A673 (cell line): Measurements from ENCODE around the gene SSX4B. TPM values are rescaled to one million over a fixed set of nuclear protein-coding genes. Genes with fewer than 3 reads are reported as not detected.
A peak's percentile ranks its signal among the peaks of the same experiment; 100 is the strongest.

Source experiments
- BruUV-seq: library from RNA; stranded (reverse); fragments of 400-500 nt; replicated peaks from 2 replicates; lab custom pipeline; 2021; lab: Mats Ljungman, UMichigan
- CTCF ChIA-PET: fragments of 300-600 bp; sonication (Branson Sonifier 250); formaldehyde crosslinking; loops from one replicate; lab custom pipeline; 2022; ENCODE audit warnings: antibody characterized with exemption; lab: Charles Lee
- POLR2A ChIA-PET: fragments of 300-600 bp; sonication (Branson Sonifier 250); formaldehyde crosslinking; loops from one replicate; lab custom pipeline; 2022; ENCODE audit warnings: antibody characterized with exemption; ENCODE audit not compliant: low non-redundant PET; lab: Charles Lee
- DNase-seq: peaks from one replicate; pipeline ENCODE4 v3.0.0-alpha.2; 2015; ENCODE audit warnings: low spot score
- H3K27ac ChIP-seq: fragments of 200-600 bp; sonication (generic); 2 replicates; pipeline ENCODE4 v1.5.1; 2016; ENCODE audit warnings: mixed run types, low read depth, mild to moderate bottlenecking, mixed read lengths, antibody characterized with exemption, low read length; ENCODE audit not compliant: poor library complexity, severe bottlenecking
- H3K27me3 ChIP-seq: fragments of 200-600 bp; sonication (generic); replicated peaks from 2 replicates; pipeline ENCODE4 v1.6.1; 2017; ENCODE audit warnings: mixed run types, low read depth, mild to moderate bottlenecking, mixed read lengths, antibody characterized with exemption, low read length; ENCODE audit not compliant: insufficient read depth, poor library complexity
- H3K36me3 ChIP-seq: fragments of 200-600 bp; sonication (generic); 2 replicates; pipeline ENCODE4 v1.6.1; 2016; ENCODE audit warnings: mixed run types, mild to moderate bottlenecking, mixed read lengths, antibody characterized with exemption, low read length; ENCODE audit not compliant: insufficient read depth, poor library complexity, severe bottlenecking
- H3K4me1 ChIP-seq: fragments of 200-600 bp; sonication (generic); 2 replicates; pipeline ENCODE4 v1.6.1; 2017; ENCODE audit warnings: mixed run types, mild to moderate bottlenecking, mixed read lengths, antibody characterized with exemption, low read length; ENCODE audit not compliant: insufficient read depth, poor library complexity, severe bottlenecking
- H3K4me3 ChIP-seq: fragments of 200-600 bp; sonication (generic); 2 replicates; pipeline ENCODE4 v1.5.1; 2016; ENCODE audit warnings: low read depth, mixed run types, mild to moderate bottlenecking, mixed read lengths, low read length; ENCODE audit not compliant: poor library complexity, severe bottlenecking
- H3K9me3 ChIP-seq: fragments of 200-600 bp; sonication (generic); 2 replicates; pipeline ENCODE4 v1.6.1; 2016; ENCODE audit warnings: mixed run types, low read depth, mild to moderate bottlenecking, mixed read lengths, antibody characterized with exemption, low read length; ENCODE audit not compliant: poor library complexity, severe bottlenecking
- EZH2 ChIP-seq: fragments of 200-600 bp; sonication (generic); IDR thresholded peaks from 2 replicates; pipeline ENCODE4 v1.6.1; 2017; ENCODE audit warnings: borderline replicate concordance, low read depth, mild to moderate bottlenecking, mixed read lengths, antibody characterized with exemption, low read length; ENCODE audit not compliant: poor library complexity, severe bottlenecking
- intact Hi-C: fragments of 100-400 bp; cut with micrococcal nuclease; formaldehyde crosslinking; loops from one replicate; pipeline ENCODE4 v1.10.0; 2022; ENCODE audit not compliant: unreplicated experiment
- total RNA-seq: library from RNA; stranded (reverse); gene quantifications from 2 replicates; pipeline ENCODE4 v1.2.3, GENCODE V29; 2021
- TF ChIP-seq, protein P1 (sequence below): fragments of 300-800, 200-600 bp; sonication (generic); conservative IDR thresholded peaks from 2 replicates; pipeline ENCODE4 v1.5.1; 2017; ENCODE audit warnings: low read depth, mild to moderate bottlenecking, antibody characterized with exemption, low read length, moderate library complexity, mixed read lengths

Gene SSX4B
- total RNA-seq, 1 experiment from 2014 or later, result not detected

DNA sequence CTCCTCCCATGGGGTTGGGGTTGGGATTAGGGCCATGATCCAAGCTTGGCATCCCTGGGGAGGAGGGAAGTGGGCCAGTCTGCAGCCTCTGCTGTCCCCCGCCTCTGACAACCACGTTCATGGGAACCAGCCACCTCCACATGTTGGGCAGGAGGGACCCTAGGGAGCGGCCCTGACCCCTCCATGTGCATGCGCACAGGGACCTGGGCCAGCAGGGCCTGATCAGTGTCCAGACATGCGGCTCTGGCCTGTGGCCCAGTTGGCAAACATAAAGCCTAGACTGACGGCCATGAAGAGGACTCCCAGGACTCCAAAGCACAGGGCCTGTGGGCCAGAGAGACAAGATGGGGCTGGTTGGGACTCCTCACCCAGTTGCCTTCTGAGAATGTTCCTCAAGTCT is 47.0 kb upstream of the SSX4B start:
- no peak overlapping the region for H3K27ac ChIP-seq
- H3K9me3 ChIP-seq, result no peaks in the 10 kb centered on the region
- H3K36me3 ChIP-seq, result peaks cover 8% of the 10 kb centered on the region
- POLR2A ChIA-PET, result no interaction called here
- TF ChIP-seq, protein P1, sequence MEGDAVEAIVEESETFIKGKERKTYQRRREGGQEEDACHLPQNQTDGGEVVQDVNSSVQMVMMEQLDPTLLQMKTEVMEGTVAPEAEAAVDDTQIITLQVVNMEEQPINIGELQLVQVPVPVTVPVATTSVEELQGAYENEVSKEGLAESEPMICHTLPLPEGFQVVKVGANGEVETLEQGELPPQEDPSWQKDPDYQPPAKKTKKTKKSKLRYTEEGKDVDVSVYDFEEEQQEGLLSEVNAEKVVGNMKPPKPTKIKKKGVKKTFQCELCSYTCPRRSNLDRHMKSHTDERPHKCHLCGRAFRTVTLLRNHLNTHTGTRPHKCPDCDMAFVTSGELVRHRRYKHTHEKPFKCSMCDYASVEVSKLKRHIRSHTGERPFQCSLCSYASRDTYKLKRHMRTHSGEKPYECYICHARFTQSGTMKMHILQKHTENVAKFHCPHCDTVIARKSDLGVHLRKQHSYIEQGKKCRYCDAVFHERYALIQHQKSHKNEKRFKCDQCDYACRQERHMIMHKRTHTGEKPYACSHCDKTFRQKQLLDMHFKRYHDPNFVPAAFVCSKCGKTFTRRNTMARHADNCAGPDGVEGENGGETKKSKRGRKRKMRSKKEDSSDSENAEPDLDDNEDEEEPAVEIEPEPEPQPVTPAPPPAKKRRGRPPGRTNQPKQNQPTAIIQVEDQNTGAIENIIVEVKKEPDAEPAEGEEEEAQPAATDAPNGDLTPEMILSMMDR, result no peak
- no peak for TF ChIP-seq EZH2
- CTCF ChIA-PET, result no interaction called here
- intact Hi-C loops, result no loop called here
- no peaks in the 10 kb centered on the region for H3K27me3 ChIP-seq
- TSS peak; percentile 52 for BruUV-seq
- no peak overlapping the region for H3K4me3 ChIP-seq
- no peak for DNase-seq
- H3K4me1 ChIP-seq, result no peaks in the 10 kb centered on the region

DNA sequence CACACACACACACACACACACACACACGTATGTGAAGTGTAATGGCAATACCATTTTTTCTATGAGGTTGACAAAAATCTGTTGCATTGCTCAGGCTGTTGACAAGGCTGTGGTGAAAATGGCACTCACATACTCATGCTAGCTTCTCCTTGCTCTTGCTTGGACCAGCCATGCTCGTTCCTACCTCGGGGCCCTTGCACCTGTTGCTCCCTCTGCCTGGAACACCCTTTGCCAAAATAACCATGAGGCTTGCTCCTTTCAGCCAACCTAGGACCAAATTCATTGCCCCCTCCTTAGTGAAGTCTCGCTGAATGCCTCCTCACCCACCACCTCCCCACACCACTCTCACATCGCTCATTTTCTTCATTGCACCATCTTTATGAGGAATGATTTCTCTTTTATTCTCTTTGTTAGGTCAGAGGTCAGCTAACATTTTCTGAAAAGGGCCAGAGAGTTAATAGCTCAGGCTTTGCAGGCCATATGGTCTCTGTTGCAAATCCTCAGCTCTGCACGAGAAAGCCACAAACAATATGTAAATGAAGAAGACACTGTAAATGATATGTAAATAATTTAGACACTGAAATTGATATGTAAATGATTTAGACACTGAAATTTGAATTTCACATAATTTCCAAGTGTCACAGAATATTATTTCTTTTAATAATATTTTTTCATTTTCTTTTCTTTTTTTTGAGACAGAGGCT is 45.0 kb upstream of the SSX4B start:
- H3K27ac ChIP-seq, result no peak overlapping the region
- CTCF ChIA-PET, result no interaction called here
- no peak for TF ChIP-seq EZH2
- TF ChIP-seq, protein P1, result no peak
- H3K4me3 ChIP-seq, result no peak overlapping the region
- BruUV-seq, result no TSS peak
- intact Hi-C loops, result no loop called here
- no peaks in the 10 kb centered on the region for H3K27me3 ChIP-seq
- H3K36me3 ChIP-seq, result peaks cover 3% of the 10 kb centered on the region
- H3K4me1 ChIP-seq, result no peaks in the 10 kb centered on the region
- no peak for DNase-seq
- H3K9me3 ChIP-seq, result no peaks in the 10 kb centered on the region
- POLR2A ChIA-PET, result interaction anchor here (0.7 kb wide), 1 partner anchor 137 kb away, joined by 7 read pairs; no protein-coding TSS in a partner anchor

DNA sequence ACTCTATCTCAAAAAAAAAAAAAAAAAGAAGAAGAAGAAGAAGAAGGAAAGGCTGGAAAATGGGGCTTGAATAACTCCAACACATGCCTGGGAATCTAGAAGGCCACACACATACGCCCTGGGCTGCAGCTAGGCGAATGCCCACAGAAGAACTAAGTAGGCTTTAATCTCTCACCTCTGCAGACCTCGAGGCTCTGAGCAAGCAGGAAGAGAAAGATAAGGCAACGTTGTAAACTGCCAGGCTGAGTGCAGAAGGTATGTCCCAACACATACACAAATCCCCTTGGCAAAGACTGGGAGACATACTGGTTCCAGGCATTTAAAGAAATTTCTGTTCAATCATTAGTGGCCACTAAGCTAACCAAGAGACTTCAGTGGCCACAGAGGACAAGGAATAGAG is 39.9 kb upstream of the SSX4B start:
- CTCF ChIA-PET, result no interaction called here
- BruUV-seq, result no TSS peak

More for the DNA sequence above, 39.9 kb upstream of the SSX4B start:
- POLR2A ChIA-PET, result no interaction called here
- Histone ChIP-seq H3K27me3 (no peaks in the 10 kb centered on the region), H3K4me1 (no peaks in the 10 kb centered on the region), H3K36me3 (no peaks in the 10 kb centered on the region), H3K27ac (no peak overlapping the region), H3K4me3 (no peak overlapping the region), H3K9me3 (no peaks in the 10 kb centered on the region)
- DNase-seq, result no peak
- TF ChIP-seq, protein P1, result no peak
- TF ChIP-seq EZH2, result no peak
- intact Hi-C loops, result no loop called here
